C4-2B (cell line): Measurements from ENCODE around the gene CD44.

Experiments
- H3K27ac ChIP-seq: fragments of 450-650 bp; 2 replicates; pipeline ENCODE4 v1.5.1; 2017
- CTCF ChIP-seq: fragments of 450-650 bp; conservative IDR thresholded peaks from 2 replicates; pipeline ENCODE4 v1.5.1; 2017; ENCODE audit warnings: mild to moderate bottlenecking
- ZFX ChIP-seq: fragments of 450-650 bp; IDR thresholded peaks from 2 replicates; pipeline ENCODE4 v1.6.1; 2017

CD44 gene

GRCh38 chr11:35099278-35100012 lies 39.5 kb upstream of the CD44 start:
- H3K27ac ChIP-seq, result no peak overlapping the region
- no peak for TF ChIP-seq ZFX
- TF ChIP-seq CTCF, result no peak

- no peak for TF ChIP-seq ZFX
- TF ChIP-seq CTCF, result no peak
- H3K27ac ChIP-seq, result no peak overlapping the region
Observed at GRCh38 chr11:35100013-35100383, 39.0 kb upstream of the CD44 start.

GRCh38 chr11:35101223-35101622 lies 37.7 kb upstream of the CD44 start:
- H3K27ac ChIP-seq, result no peak overlapping the region

GRCh38 chr11:35102267-35102666 lies 36.7 kb upstream of the CD44 start:
- H3K27ac ChIP-seq, result no peak overlapping the region

More at GRCh38 chr11:35101223-35101622, 37.7 kb upstream of the CD44 start:
- no peak for TF ChIP-seq CTCF
- no peak for TF ChIP-seq ZFX

GRCh38 chr11:35103366-35104208 lies 35.4 kb upstream of the CD44 start:
- TF ChIP-seq CTCF, result no peak
- no peak for TF ChIP-seq ZFX
- no peak overlapping the region for H3K27ac ChIP-seq

More at GRCh38 chr11:35102267-35102666, 36.7 kb upstream of the CD44 start:
- TF ChIP-seq ZFX, result no peak
- no peak for TF ChIP-seq CTCF

- H3K27ac ChIP-seq, result no peak overlapping the region
- TF ChIP-seq CTCF (no peak), ZFX (no peak)
Observed at GRCh38 chr11:35104655-35105054, 34.3 kb upstream of the CD44 start.
